Karpas-422 (cell line): ENCODE measurements around the gene TEX11. TPM values are rescaled to one million over a fixed set of nuclear protein-coding genes. Genes with fewer than 3 reads are reported as not detected.
"Not testable (repeated sequence)": the region's sequence is repeated elsewhere in the genome, so short reads cannot be mapped to it uniquely, and the experiment has no call there.

ENCODE experiments used
- DNase-seq: peaks from one replicate; pipeline ENCODE4 v3.0.0-alpha.2; 2015
- H2AFZ ChIP-seq: fragments of 200-600 bp; sonication (generic); 2 replicates; pipeline ENCODE4 v1.6.1; 2014; ENCODE audit warnings: antibody characterized with exemption, low read length, mixed read lengths
- H3K27ac ChIP-seq: fragments of 200-600 bp; sonication (generic); 2 replicates; pipeline ENCODE4 v1.5.1; 2014; ENCODE audit warnings: mild to moderate bottlenecking, low read length, moderate library complexity
- H3K27me3 ChIP-seq: fragments of 200-600 bp; sonication (generic); 2 replicates; pipeline ENCODE4 v1.6.1; 2014; ENCODE audit warnings: low read length, mixed read lengths
- H3K36me3 ChIP-seq: fragments of 200-600 bp; sonication (generic); 2 replicates; pipeline ENCODE4 v1.6.1; 2014; ENCODE audit warnings: low read length, mixed read lengths; ENCODE audit not compliant: insufficient read depth
- H3K4me1 ChIP-seq: fragments of 200-600 bp; sonication (generic); 2 replicates; pipeline ENCODE4 v1.6.1; 2014; ENCODE audit warnings: mild to moderate bottlenecking, low read length, mixed read lengths
- H3K4me2 ChIP-seq: fragments of 200-600 bp; sonication (generic); 2 replicates; pipeline ENCODE4 v1.6.1; 2014; ENCODE audit warnings: low read length, low read depth, mild to moderate bottlenecking; ENCODE audit not compliant: poor library complexity, severe bottlenecking
- H3K4me3 ChIP-seq: fragments of 200-600 bp; sonication (generic); 2 replicates; pipeline ENCODE4 v1.5.1; 2014; ENCODE audit warnings: mild to moderate bottlenecking, antibody characterized with exemption, low read length, mixed read lengths
- H3K79me2 ChIP-seq: fragments of 200-600 bp; sonication (generic); 2 replicates; pipeline ENCODE4 v1.6.1; 2014; ENCODE audit warnings: mild to moderate bottlenecking, low read length, mixed read lengths
- H3K9ac ChIP-seq: fragments of 200-600 bp; sonication (generic); 2 replicates; pipeline ENCODE4 v1.6.0; 2014; ENCODE audit warnings: low read length
- H3K9me2 ChIP-seq: fragments of 200-600 bp; sonication (generic), shearing (Covaris generic); replicated peaks from 2 replicates; pipeline ENCODE4 v1.6.0; 2014; ENCODE audit warnings: mild to moderate bottlenecking, low read length, moderate library complexity; ENCODE audit not compliant: insufficient read depth
- H3K9me3 ChIP-seq: fragments of 300-700, 200-600 bp; sonication (generic); 2 replicates; pipeline ENCODE4 v1.6.1; 2014; ENCODE audit warnings: low read length, mixed read lengths
- H4K20me1 ChIP-seq: fragments of 200-600 bp; sonication (generic); 2 replicates; pipeline ENCODE4 v1.6.1; 2014; ENCODE audit warnings: mild to moderate bottlenecking, antibody characterized with exemption, low read length, low read depth; ENCODE audit not compliant: insufficient read depth
- total RNA-seq: library from RNA; depleted of rRNA; stranded (reverse); fragments of >200 nt; shearing (Covaris generic); gene quantifications from 2 replicates; pipeline ENCODE4 v1.2.3, GENCODE V29; 2014; ENCODE audit warnings: low replicate concordance

TEX11 gene
- total RNA-seq, 1 experiment from 2014 or later, result not detected

- Histone ChIP-seq H4K20me1 (no peaks in the 10 kb centered on the region), H3K4me1 (no peaks in the 10 kb centered on the region), H2AFZ (no peak overlapping the region), H3K4me3 (no peak overlapping the region), H3K9me3 (no peaks in the 10 kb centered on the region), H3K4me2 (no peak overlapping the region), H3K79me2 (no peaks in the 10 kb centered on the region), H3K9ac (no peak overlapping the region), H3K9me2 (no peaks in the 10 kb centered on the region), H3K27ac (no peak overlapping the region), H3K27me3 (no peaks in the 10 kb centered on the region), H3K36me3 (no peaks in the 10 kb centered on the region)
- DNase-seq, result no peak
Observed at GRCh38 chrX:70525733-70526132, 382.8 kb downstream of the TEX11 start.

GRCh38 chrX:70515692-70516091 lies 392.8 kb downstream of the TEX11 start:
- H3K27me3 ChIP-seq, DNase-seq: not testable (repeated sequence)

GRCh38 chrX:70515270-70515669 lies 393.2 kb downstream of the TEX11 start:
- not testable (repeated sequence) for H3K79me2 ChIP-seq, DNase-seq, H3K9ac ChIP-seq, H4K20me1 ChIP-seq, H3K9me2 ChIP-seq, H3K9me3 ChIP-seq, H3K4me2 ChIP-seq, H3K27me3 ChIP-seq, H2AFZ ChIP-seq, H3K4me1 ChIP-seq, H3K27ac ChIP-seq, H3K4me3 ChIP-seq, H3K36me3 ChIP-seq

More at GRCh38 chrX:70515692-70516091, 392.8 kb downstream of the TEX11 start:
- H3K9me2 ChIP-seq, H3K79me2 ChIP-seq, H3K9me3 ChIP-seq, H2AFZ ChIP-seq, H3K4me2 ChIP-seq, H3K4me1 ChIP-seq, H4K20me1 ChIP-seq, H3K9ac ChIP-seq, H3K36me3 ChIP-seq, H3K27ac ChIP-seq, H3K4me3 ChIP-seq: not testable (repeated sequence)

- Histone ChIP-seq H3K36me3 (no peaks in the 10 kb centered on the region), H3K4me2 (no peak overlapping the region), H3K79me2 (no peaks in the 10 kb centered on the region), H3K9ac (no peak overlapping the region), H3K9me3 (no peaks in the 10 kb centered on the region), H2AFZ (no peak overlapping the region), H3K27me3 (no peaks in the 10 kb centered on the region), H4K20me1 (no peaks in the 10 kb centered on the region), H3K4me3 (no peak overlapping the region), H3K4me1 (no peaks in the 10 kb centered on the region), H3K27ac (no peak overlapping the region), H3K9me2 (no peaks in the 10 kb centered on the region)
- DNase-seq, result no peak
Observed at GRCh38 chrX:70509078-70509477, 399.4 kb downstream of the TEX11 start.

GRCh38 chrX:70508296-70508911 lies 400.1 kb downstream of the TEX11 start:
- Histone ChIP-seq H2AFZ (no peak overlapping the region), H3K4me2 (no peak overlapping the region), H3K4me1 (no peaks in the 10 kb centered on the region), H3K36me3 (no peaks in the 10 kb centered on the region), H3K4me3 (no peak overlapping the region), H3K27me3 (no peaks in the 10 kb centered on the region), H4K20me1 (no peaks in the 10 kb centered on the region), H3K9me2 (no peaks in the 10 kb centered on the region), H3K9me3 (no peaks in the 10 kb centered on the region), H3K9ac (no peak overlapping the region), H3K27ac (no peak overlapping the region), H3K79me2 (no peaks in the 10 kb centered on the region)
- DNase-seq, result no peak

- H3K4me2 ChIP-seq, result no peak overlapping the region
- no peak overlapping the region for H3K4me3 ChIP-seq
- H3K27ac ChIP-seq, result no peak overlapping the region
- no peaks in the 10 kb centered on the region for H3K9me3 ChIP-seq
- no peaks in the 10 kb centered on the region for H3K27me3 ChIP-seq
- no peaks in the 10 kb centered on the region for H3K4me1 ChIP-seq
- H3K36me3 ChIP-seq, result no peaks in the 10 kb centered on the region
- no peak overlapping the region for H2AFZ ChIP-seq
- no peak for DNase-seq
- H3K9ac ChIP-seq, result no peak overlapping the region
- no peaks in the 10 kb centered on the region for H3K9me2 ChIP-seq
- no peaks in the 10 kb centered on the region for H4K20me1 ChIP-seq
- no peaks in the 10 kb centered on the region for H3K79me2 ChIP-seq
Observed at GRCh38 chrX:70505451-70505841, 403.1 kb downstream of the TEX11 start.

- no peak overlapping the region for H3K9ac ChIP-seq
- no peak for DNase-seq
- no peak overlapping the region for H3K27ac ChIP-seq
- no peaks in the 10 kb centered on the region for H3K9me3 ChIP-seq
- H3K4me1 ChIP-seq, result no peaks in the 10 kb centered on the region
- no peaks in the 10 kb centered on the region for H3K79me2 ChIP-seq
- H3K4me3 ChIP-seq, result no peak overlapping the region
- H4K20me1 ChIP-seq, result no peaks in the 10 kb centered on the region
- H3K27me3 ChIP-seq, result no peaks in the 10 kb centered on the region
- no peaks in the 10 kb centered on the region for H3K36me3 ChIP-seq
- H3K4me2 ChIP-seq, result no peak overlapping the region
- H2AFZ ChIP-seq, result no peak overlapping the region
- H3K9me2 ChIP-seq, result no peaks in the 10 kb centered on the region
Observed at GRCh38 chrX:70504772-70505450, 403.6 kb downstream of the TEX11 start.

- Histone ChIP-seq H2AFZ (no peak overlapping the region), H3K79me2 (no peaks in the 10 kb centered on the region), H3K9ac (no peak overlapping the region), H3K9me3 (no peaks in the 10 kb centered on the region), H3K4me3 (no peak overlapping the region), H3K9me2 (no peaks in the 10 kb centered on the region), H3K27ac (no peak overlapping the region), H3K27me3 (no peaks in the 10 kb centered on the region), H3K36me3 (no peaks in the 10 kb centered on the region), H3K4me2 (no peak overlapping the region), H4K20me1 (no peaks in the 10 kb centered on the region), H3K4me1 (no peaks in the 10 kb centered on the region)
- no peak for DNase-seq
Observed at GRCh38 chrX:70500826-70501225, 407.7 kb downstream of the TEX11 start.
